K562 (cell line): ENCODE measurements around the gene SUV39H2. TPM values are rescaled to one million over a fixed set of nuclear protein-coding genes. Genes with fewer than 3 reads are reported as not detected.

Experiments used
- ARNT ChIP-seq, 2 experiments: fragments of 450-650 bp; IDR thresholded peaks; 2 replicates each; pipeline ENCODE4 v1.6.1; 2016; ENCODE audit warnings: mild to moderate bottlenecking in 1 of 2
- E2F1 ChIP-seq: sonication (generic); formaldehyde crosslinking; IDR thresholded peaks from 2 replicates; pipeline ENCODE4 v1.8.1; 2023; ENCODE audit warnings: mild to moderate bottlenecking, missing genetic modification reagents, moderate library complexity
- EHMT2 ChIP-seq: fragments of 450-650 bp; IDR thresholded peaks from 2 replicates; pipeline ENCODE4 v1.6.1; 2018; ENCODE audit warnings: antibody characterized with exemption
- ELF2 ChIP-seq: fragments of 250-450 bp; sonication (Bioruptor Pico); IDR thresholded peaks from 2 replicates; pipeline ENCODE4 v1.5.0; 2021; ENCODE audit warnings: mild to moderate bottlenecking
- EP300 ChIP-seq: IDR thresholded peaks from 2 replicates; pipeline ENCODE4 v1.6.1; 2012; ENCODE audit warnings: low read length, improper control_type of control experiment
- ETV5 ChIP-seq: sonication (generic); formaldehyde crosslinking; IDR thresholded peaks from 2 replicates; pipeline ENCODE4 v1.4.0; 2020; ENCODE audit warnings: low read depth, mild to moderate bottlenecking, missing genetic modification reagents
- GTF2B ChIP-seq: IDR thresholded peaks from 2 replicates; pipeline ENCODE4 v1.6.1; 2011; ENCODE audit not compliant: insufficient read length; ENCODE audit errors: extremely low read depth
- IRF1 ChIP-seq: sonication (generic); formaldehyde crosslinking; IDR thresholded peaks from 2 replicates; pipeline ENCODE4 v1.8.0; 2022; ENCODE audit warnings: missing genetic modification reagents, mild to moderate bottlenecking, borderline replicate concordance
- JUN ChIP-seq, 2 experiments: sonication (generic) in 1 of 2; formaldehyde crosslinking in 1 of 2; IDR thresholded peaks; 2 replicates each; pipeline versions ENCODE4 v1.6.1 to v1.8.0; 2012 to 2022; ENCODE audit warnings: borderline replicate concordance in 2 of 2, mild to moderate bottlenecking in 2 of 2, improper control_type of control experiment in 1 of 2, low read depth in 1 of 2, low read length in 1 of 2, missing genetic modification reagents in 1 of 2
- MCM3 ChIP-seq: fragments of 450-650 bp; IDR thresholded peaks from 2 replicates; pipeline ENCODE4 v1.6.1; 2016
- MIER1 ChIP-seq: fragments of 450-650 bp; IDR thresholded peaks from 2 replicates; pipeline ENCODE4 v1.6.1; 2016; ENCODE audit warnings: antibody characterized with exemption, mild to moderate bottlenecking, low read depth
- MXI1 ChIP-seq: IDR thresholded peaks from 2 replicates; pipeline ENCODE4 v1.6.1; 2011; ENCODE audit warnings: low read depth, mild to moderate bottlenecking, improper control_type of control experiment, low read length
- NFE2L1 ChIP-seq: fragments of 450-650 bp; IDR thresholded peaks from 2 replicates; pipeline ENCODE4 v1.6.1; 2016; ENCODE audit warnings: missing genetic modification characterization, low read depth, mild to moderate bottlenecking, missing compliant biosample characterization, moderate library complexity, borderline replicate concordance
- NFYB ChIP-seq: IDR thresholded peaks from 2 replicates; pipeline ENCODE4 v1.6.1; 2011; ENCODE audit warnings: mild to moderate bottlenecking, moderate library complexity; ENCODE audit not compliant: insufficient read length; ENCODE audit errors: extremely low read depth
- SETDB1 ChIP-seq: IDR thresholded peaks from one replicate; pipeline ENCODE4 v1.6.1; 2012; ENCODE audit warnings: low read length, control low read depth, inconsistent platforms
- SOX6 ChIP-seq: fragments of 450-650 bp; IDR thresholded peaks from 2 replicates; pipeline ENCODE4 v1.6.1; 2014; ENCODE audit warnings: mild to moderate bottlenecking
- STAT5A ChIP-seq: IDR thresholded peaks from 2 replicates; pipeline ENCODE4 v1.6.1; 2012; ENCODE audit warnings: low read length, inconsistent platforms, borderline replicate concordance
- TAL1 ChIP-seq: fragments of 450-650 bp; IDR thresholded peaks from 2 replicates; pipeline ENCODE4 v1.6.1; 2016; ENCODE audit warnings: mild to moderate bottlenecking
- TEAD4 ChIP-seq, 2 experiments: sonication (generic) in 1 of 2; formaldehyde crosslinking in 1 of 2; IDR thresholded peaks; 2 replicates each; pipeline versions ENCODE4 v1.6.1 to v1.8.0; 2012 to 2022; ENCODE audit warnings: borderline replicate concordance in 1 of 2, inconsistent platforms in 1 of 2, low read length in 1 of 2, mild to moderate bottlenecking in 1 of 2, missing genetic modification reagents in 1 of 2
- TSHZ1 ChIP-seq: fragments of 250-450 bp; sonication (Bioruptor Pico); IDR thresholded peaks from 2 replicates; pipeline ENCODE4 v1.4.0; 2020; ENCODE audit warnings: mild to moderate bottlenecking, moderate library complexity
- XRCC5 ChIP-seq: fragments of 200-400 bp; formaldehyde crosslinking; IDR thresholded peaks from 2 replicates; pipeline ENCODE4 v1.6.1; 2017; ENCODE audit warnings: low read depth, mild to moderate bottlenecking, low read length
- ZBED1 ChIP-seq: IDR thresholded peaks from 2 replicates; pipeline ENCODE4 v1.6.1; 2014
- ZZZ3 ChIP-seq: fragments of 450-650 bp; IDR thresholded peaks from 2 replicates; pipeline ENCODE4 v1.6.1; 2016; ENCODE audit warnings: antibody characterized with exemption, mild to moderate bottlenecking, moderate library complexity
- polyA plus RNA-seq, 8 experiments: library from polyadenylated mRNA; depleted of rRNA in 4 of 8; stranded (reverse) in 5 of 8; unstranded in 3 of 8; fragments of >200 nt; fragmentation: Nextera tagmentation in 2 of 8; fragmentation: Illumina TruSeq in 1 of 8; extraction: Ambion mirVana in 2 of 8; extraction: Trizol in 1 of 8; gene quantifications; 2 replicates each; pipeline versions ENCODE4 v1.2.1 to v1.2.3, GENCODE V29; 2011 to 2014; ENCODE audit warnings: inconsistent platforms in 1 of 8, missing spikeins in 1 of 8
- total RNA-seq, 7 experiments: library from RNA; depleted of rRNA in 6 of 7; stranded (reverse); fragments of >200 nt in 6 of 7; fragmentation: Illumina TruSeq in 2 of 7; extraction: Trizol in 2 of 7; gene quantifications; 2 replicates each; pipeline versions ENCODE4 v1.2.1 to v1.2.3, GENCODE V29; 2011 to 2021; ENCODE audit warnings: low replicate concordance in 1 of 7

The SUV39H2 gene
- total and polyA plus RNA-seq, 9 of the 15 experiments (the other 6 are each of a cell fraction or from before 2014, with no cell fraction given): 24.1 to 54.3 (median 41.3) TPM

- TF ChIP-seq TSHZ1: no peak
- no peak for TF ChIP-seq SOX6
- peak; percentile 53 for TF ChIP-seq ETV5 (CRISPR knock-in tag)
- no peak for TF ChIP-seq STAT5A
- no peak for TF ChIP-seq MXI1
- no peak for TF ChIP-seq TEAD4 (IDR thresholded peaks at IDR 0.05; ENCODE audit: low read length)
- no peak for TF ChIP-seq TEAD4 (CRISPR knock-in tag; IDR thresholded peaks at IDR 0.05; ENCODE audit: borderline replicate concordance)
- TF ChIP-seq ZZZ3: no peak
- no peak for TF ChIP-seq MIER1
- no peak for TF ChIP-seq ELF2 (CRISPR knock-in tag)
- no peak for TF ChIP-seq MCM3
- TF ChIP-seq IRF1: no peak
- TF ChIP-seq TAL1: no peak
- peak; percentile 88 for TF ChIP-seq NFYB
- no peak for TF ChIP-seq JUN (IDR thresholded peaks at IDR 0.05; ENCODE audit: borderline replicate concordance, low read depth, low read length)
- TF ChIP-seq JUN (CRISPR knock-in tag; IDR thresholded peaks at IDR 0.05; ENCODE audit: borderline replicate concordance): peak; percentile 39; the same call in 1 of the 2 replicates
- TF ChIP-seq NFE2L1: no peak
- TF ChIP-seq ZBED1: no peak
- TF ChIP-seq XRCC5: no peak; the same call in 1 of the 2 replicates
- TF ChIP-seq GTF2B: no peak
- no peak for TF ChIP-seq SETDB1
- TF ChIP-seq EHMT2: no peak
- peak; percentile 86; the same call in 1 of the 2 replicates for TF ChIP-seq E2F1 (CRISPR knock-in tag)
- TF ChIP-seq EP300: no peak
- TF ChIP-seq ARNT (IDR thresholded peaks at IDR 0.05): no peak
Measured at GRCh38 chr10:14837757-14838581, 40.7 kb upstream of the SUV39H2 start, which contains the start of the genes CDNF, HSPA14 and MSANTD7 (continued).
